Natural killer cell treated with Interleukin-12 subunit alpha and Interleukin-12 subunit beta and Interleukin-15 and Interleukin-18, amount 100 ng/mL, for 72 hours (primary cell): ENCODE results near the gene CD8A. TPM values are rescaled to one million over a fixed set of nuclear protein-coding genes. Genes with fewer than 3 reads are reported as not detected.

Experiments
- ATAC-seq, 2 donors: fragments of 150-1000 bp; cut with Tn5 transposase in 1 of 2; sonication (Bioruptor Pico), chemical (Tn5 transposase) in 1 of 2; 2 replicates each; pipeline ENCODE4 v1.10.0; 2021
- DNase-seq: peaks from one replicate; pipeline ENCODE4 v3.0.0; 2022; ENCODE audit warnings: low spot score
- H3K27ac Mint-ChIP-seq, 2 donors: 1 replicate in 1 of 2; 2 replicates in 1 of 2; pipeline ENCODE4 v1.8.0; 2022; ENCODE audit warnings: mixed read lengths in 2 of 2, mild to moderate bottlenecking in 1 of 2, moderate library complexity in 1 of 2
- H3K27me3 Mint-ChIP-seq, 2 donors: 1 replicate in 1 of 2; 2 replicates in 1 of 2; pipeline ENCODE4 v1.8.0; 2022; ENCODE audit warnings: mixed read lengths in 2 of 2
- H3K36me3 Mint-ChIP-seq: one replicate; pipeline ENCODE4 v1.8.0; 2022; ENCODE audit warnings: mixed read lengths
- H3K4me1 Mint-ChIP-seq, 2 donors: 1 replicate in 1 of 2; 2 replicates in 1 of 2; pipeline ENCODE4 v1.8.0; 2022; ENCODE audit warnings: low read depth in 2 of 2, mixed read lengths in 2 of 2, mild to moderate bottlenecking in 1 of 2
- H3K4me3 Mint-ChIP-seq: one replicate; pipeline ENCODE4 v1.8.0; 2022; ENCODE audit warnings: mixed read lengths
- H3K9me3 Mint-ChIP-seq: 2 replicates; pipeline ENCODE4 v1.8.0; 2022; ENCODE audit warnings: mixed read lengths
- total RNA-seq, 2 donors: library from RNA; stranded (reverse); gene quantifications; one replicate each; pipeline ENCODE4 v1.2.3, GENCODE V29; 2022

The CD8A gene
- total RNA-seq, 2 donors from 2014 or later, result 67.8 to 85.0 TPM

GRCh38 chr2:86781363-86781762, 9.3 kb downstream of the CD8A start:
- Mint-ChIP-seq H3K27me3 (no peaks in the 10 kb centered on the region), H3K27ac (no peak overlapping the region)
- DNase-seq, result no peak

GRCh38 chr2:86779971-86780370, 10.7 kb downstream of the CD8A start:
- no peaks in the 10 kb centered on the region for H3K9me3 Mint-ChIP-seq
- DNase-seq (no peak), ATAC-seq (no peak)
- H3K36me3 Mint-ChIP-seq, result no peaks in the 10 kb centered on the region
- H3K27me3 Mint-ChIP-seq, result no peaks in the 10 kb centered on the region
- no peak overlapping the region for H3K27ac Mint-ChIP-seq
- no peaks in the 10 kb centered on the region for H3K4me1 Mint-ChIP-seq
- H3K4me3 Mint-ChIP-seq, result no peak overlapping the region

More at GRCh38 chr2:86781363-86781762, 9.3 kb downstream of the CD8A start:
- H3K36me3 Mint-ChIP-seq, result no peaks in the 10 kb centered on the region
- ATAC-seq, result no peak
- H3K4me3 Mint-ChIP-seq, result no peak overlapping the region
- peaks cover 7 to 9% of the 10 kb centered on the region in 2 donors for H3K4me1 Mint-ChIP-seq
- H3K9me3 Mint-ChIP-seq, result no peaks in the 10 kb centered on the region

GRCh38 chr2:86778957-86779356, 11.8 kb downstream of the CD8A start:
- no peak for DNase-seq
- Mint-ChIP-seq H3K27ac (no peak overlapping the region), H3K9me3 (no peaks in the 10 kb centered on the region), H3K27me3 (no peaks in the 10 kb centered on the region), H3K36me3 (peaks cover 7% of the 10 kb centered on the region), H3K4me3 (no peak overlapping the region), H3K4me1 (no peaks in the 10 kb centered on the region)
- ATAC-seq, result no peak

- Mint-ChIP-seq H3K27ac (no peak overlapping the region), H3K27me3 (no peaks in the 10 kb centered on the region), H3K4me1 (no peaks in the 10 kb centered on the region), H3K9me3 (no peaks in the 10 kb centered on the region), H3K36me3 (peaks cover 11% of the 10 kb centered on the region), H3K4me3 (no peak overlapping the region)
- DNase-seq (no peak), ATAC-seq (no peak)
Measured at GRCh38 chr2:86776532-86776931, 14.2 kb downstream of the CD8A start.

GRCh38 chr2:86775338-86775737, 15.4 kb downstream of the CD8A start:
- DNase-seq (no peak), ATAC-seq (no peak)
- Mint-ChIP-seq H3K36me3 (peaks cover 22% of the 10 kb centered on the region), H3K9me3 (no peaks in the 10 kb centered on the region), H3K4me1 (no peaks in the 10 kb centered on the region), H3K27ac (no peak overlapping the region), H3K4me3 (no peak overlapping the region), H3K27me3 (no peaks in the 10 kb centered on the region)

- no peak overlapping the region for H3K27ac Mint-ChIP-seq
- ATAC-seq, result no peak
- H3K36me3 Mint-ChIP-seq, result peaks cover 22% of the 10 kb centered on the region
- H3K9me3 Mint-ChIP-seq, result no peaks in the 10 kb centered on the region
- no peaks in the 10 kb centered on the region for H3K27me3 Mint-ChIP-seq
- H3K4me3 Mint-ChIP-seq, result no peak overlapping the region
- DNase-seq, result no peak
- no peaks in the 10 kb centered on the region for H3K4me1 Mint-ChIP-seq
Measured at GRCh38 chr2:86774862-86775261, 15.9 kb downstream of the CD8A start.

- Mint-ChIP-seq H3K4me3 (no peak overlapping the region), H3K4me1 (no peaks in the 10 kb centered on the region), H3K36me3 (peaks cover 22% of the 10 kb centered on the region), H3K9me3 (no peaks in the 10 kb centered on the region), H3K27me3 (no peaks in the 10 kb centered on the region), H3K27ac (no peak overlapping the region)
- ATAC-seq (no peak), DNase-seq (no peak)
Measured at GRCh38 chr2:86772611-86773010, 18.1 kb downstream of the CD8A start.

- H3K27me3 Mint-ChIP-seq, result no peaks in the 10 kb centered on the region
Measured at GRCh38 chr2:86770816-86771301, 19.9 kb downstream of the CD8A start.

GRCh38 chr2:86769838-86770237, 20.9 kb downstream of the CD8A start:
- no peak for DNase-seq
- peaks cover 21% of the 10 kb centered on the region for H3K36me3 Mint-ChIP-seq
- peaks cover 1 to 2% of the 10 kb centered on the region in 2 donors for H3K4me1 Mint-ChIP-seq
- H3K27me3 Mint-ChIP-seq, result no peaks in the 10 kb centered on the region
- no peak overlapping the region for H3K4me3 Mint-ChIP-seq
- no peak overlapping the region for H3K27ac Mint-ChIP-seq
- ATAC-seq, result no peak
- H3K9me3 Mint-ChIP-seq, result no peaks in the 10 kb centered on the region

More at GRCh38 chr2:86770816-86771301, 19.9 kb downstream of the CD8A start:
- Mint-ChIP-seq H3K27ac (no peak overlapping the region), H3K9me3 (no peaks in the 10 kb centered on the region), H3K36me3 (peaks cover 22% of the 10 kb centered on the region), H3K4me3 (no peak overlapping the region), H3K4me1 (no peaks in the 10 kb centered on the region)
- no peak for ATAC-seq
- DNase-seq, result no peak

GRCh38 chr2:86768189-86768949, 22.3 kb downstream of the CD8A start:
- H3K4me3 Mint-ChIP-seq, result no peak overlapping the region
- ATAC-seq, result no peak
- no peaks in the 10 kb centered on the region for H3K9me3 Mint-ChIP-seq
- no peaks in the 10 kb centered on the region for H3K27me3 Mint-ChIP-seq
- peaks cover 15% of the 10 kb centered on the region for H3K36me3 Mint-ChIP-seq
- DNase-seq, result no peak
- peaks cover 6 to 9% of the 10 kb centered on the region in 2 donors for H3K4me1 Mint-ChIP-seq
- H3K27ac Mint-ChIP-seq, result no peak overlapping the region

- H3K36me3 Mint-ChIP-seq, result peaks cover under 1% of the 10 kb centered on the region
- H3K4me3 Mint-ChIP-seq, result no peak overlapping the region
- no peak for DNase-seq
- peak overlapping the region in 1 of 2 donors; percentile 44 for H3K27ac Mint-ChIP-seq
- no peaks in the 10 kb centered on the region for H3K27me3 Mint-ChIP-seq
- peaks cover 16 to 18% of the 10 kb centered on the region in 2 donors for H3K4me1 Mint-ChIP-seq
- no peaks in the 10 kb centered on the region for H3K9me3 Mint-ChIP-seq
- ATAC-seq, result no peak
Measured at GRCh38 chr2:86765310-86765695, 25.4 kb downstream of the CD8A start.

GRCh38 chr2:86764661-86765309, 25.9 kb downstream of the CD8A start:
- Mint-ChIP-seq H3K36me3 (no peaks in the 10 kb centered on the region), H3K4me3 (no peak overlapping the region), H3K27me3 (no peaks in the 10 kb centered on the region), H3K9me3 (no peaks in the 10 kb centered on the region), H3K4me1 (peaks cover 19 to 23% of the 10 kb centered on the region in 2 donors), H3K27ac (peak overlapping the region; percentile 10 to 44)
- DNase-seq (no peak), ATAC-seq (peak in 1 of 2 donors; percentile 59)

- H3K27me3 Mint-ChIP-seq, result no peaks in the 10 kb centered on the region
- H3K4me3 Mint-ChIP-seq, result no peak overlapping the region
- no peak for ATAC-seq
- H3K4me1 Mint-ChIP-seq, result peaks cover 22 to 37% of the 10 kb centered on the region in 2 donors
- DNase-seq, result no peak
- no peaks in the 10 kb centered on the region for H3K9me3 Mint-ChIP-seq
- H3K27ac Mint-ChIP-seq, result peak overlapping the region; percentile 19 to 44
- H3K36me3 Mint-ChIP-seq, result no peaks in the 10 kb centered on the region
Measured at GRCh38 chr2:86760371-86760770, 30.3 kb downstream of the CD8A start.

- DNase-seq, result no peak
- Mint-ChIP-seq H3K4me1 (peaks cover 16 to 28% of the 10 kb centered on the region in 2 donors), H3K27ac (no peak overlapping the region), H3K4me3 (no peak overlapping the region), H3K27me3 (no peaks in the 10 kb centered on the region), H3K9me3 (no peaks in the 10 kb centered on the region), H3K36me3 (peaks cover 5% of the 10 kb centered on the region)
- no peak for ATAC-seq
Measured at GRCh38 chr2:86758405-86758804, 32.3 kb downstream of the CD8A start.
